HepG2 (cell line): ENCODE measurements around the gene STK25. TPM values are rescaled to one million over a fixed set of nuclear protein-coding genes. Genes with fewer than 3 reads are reported as not detected.

Source experiments
- ATAC-seq: fragments of 200-7000 bp; cut with Tn5 transposase; 3 replicates; pipeline ENCODE4 v1.9.1; 2020; ENCODE audit warnings: mild to moderate bottlenecking, moderate library complexity
- BruUV-seq: library from RNA; stranded (reverse); fragments of 400-500 nt; replicated peaks from 2 replicates; lab custom pipeline; 2021; lab: Mats Ljungman, UMichigan
- CTCF ChIA-PET: fragments of 300-600 bp; formaldehyde crosslinking; extraction: SDS; loops from one replicate; lab custom pipeline; 2021; ENCODE audit warnings: low total read pairs, inconsistent platforms, low intra/inter-chr PET ratio; lab: Yijun Ruan, JAX
- POLR2A ChIA-PET: fragments of 350-600 bp; sonication (Branson Sonifier 250); formaldehyde crosslinking; loops from one replicate; lab custom pipeline; 2020; ENCODE audit warnings: antibody characterized with exemption, inconsistent platforms; lab: Yijun Ruan, JAX
- DNase-seq: peaks from one replicate; pipeline ENCODE4 v3.0.0-alpha.2; 2015; ENCODE audit warnings: low spot score
- FAIRE-seq: peaks from 3 replicates; lab custom pipeline; 2011; peaks lifted over from hg19 to GRCh38; lab: Jason Lieb, UNC
- H2AFZ ChIP-seq: one replicate; pipeline ENCODE4 v1.6.1; 2011; ENCODE audit warnings: low read length, inconsistent platforms
- H3K27ac ChIP-seq: fragments of 300-600 bp; 3 replicates; pipeline ENCODE4 v1.8.0; 2011; ENCODE audit warnings: mixed run types, mild to moderate bottlenecking, mixed read lengths, low read length, inconsistent platforms; ENCODE audit not compliant: insufficient read depth; ENCODE audit errors: extremely low read length
- H3K27me3 ChIP-seq, 2 experiments: fragments of 200-600 bp in 1 of 2; 2 replicates in 1 of 2; 3 replicates in 1 of 2; pipeline versions ENCODE4 v1.6.0 to v1.8.0; 2011; ENCODE audit warnings: low read length in 2 of 2, mild to moderate bottlenecking in 2 of 2, moderate library complexity in 2 of 2, inconsistent platforms in 1 of 2; ENCODE audit not compliant: insufficient read depth in 2 of 2, control insufficient read depth in 1 of 2
- H3K36me3 ChIP-seq, 2 experiments: fragments of 200-600 bp in 1 of 2; replicated peaks in 1 of 2; 2 replicates in 1 of 2; 3 replicates in 1 of 2; pipeline versions ENCODE4 v1.5.1 to v1.8.0; 2011; ENCODE audit warnings: low read length in 2 of 2, inconsistent platforms in 1 of 2; ENCODE audit not compliant: insufficient read depth in 2 of 2, control insufficient read depth in 1 of 2
- H3K4me1 ChIP-seq: 2 replicates; pipeline ENCODE4 v1.5.1; 2012; ENCODE audit warnings: low read length, inconsistent platforms; ENCODE audit not compliant: insufficient read depth
- H3K4me2 ChIP-seq: 2 replicates; pipeline ENCODE4 v1.6.0; 2011; ENCODE audit warnings: low read depth, low read length, inconsistent platforms
- H3K4me3 ChIP-seq, 3 experiments: fragments of 200-600 bp in 1 of 3; sonication (generic), shearing (Covaris generic) in 1 of 3; replicated peaks in 1 of 3; 2 replicates each; pipeline ENCODE4 v1.5.1; 2011 to 2016; ENCODE audit warnings: low read length in 3 of 3, inconsistent platforms in 2 of 3, low read depth in 2 of 3, mild to moderate bottlenecking in 2 of 3, control low read depth in 1 of 3, mixed read lengths in 1 of 3; ENCODE audit not compliant: insufficient read depth in 1 of 3
- H3K79me2 ChIP-seq: one replicate; pipeline ENCODE4 v1.6.1; 2011; ENCODE audit warnings: low read length, inconsistent platforms; ENCODE audit not compliant: insufficient read depth
- H3K9ac ChIP-seq: 2 replicates; pipeline ENCODE4 v1.6.0; 2011; ENCODE audit warnings: mild to moderate bottlenecking, low read depth, low read length, inconsistent platforms; ENCODE audit not compliant: insufficient read depth
- H3K9me3 ChIP-seq: 2 replicates; pipeline ENCODE4 v1.5.1; 2012; ENCODE audit warnings: mild to moderate bottlenecking, low read length
- H4K20me1 ChIP-seq: 2 replicates; pipeline ENCODE4 v1.6.0; 2011; ENCODE audit warnings: inconsistent platforms, mild to moderate bottlenecking, low read length, moderate library complexity; ENCODE audit not compliant: insufficient read depth
- ATAD3A ChIP-seq: sonication (generic); formaldehyde crosslinking; IDR thresholded peaks from 2 replicates; pipeline ENCODE4 v1.4.0; 2020; ENCODE audit warnings: missing genetic modification reagents
- ATRX ChIP-seq: sonication (generic); formaldehyde crosslinking; IDR thresholded peaks from 2 replicates; pipeline ENCODE4 v1.4.0; 2020; ENCODE audit warnings: missing genetic modification reagents, borderline replicate concordance
- CENPT ChIP-seq: sonication (generic); formaldehyde crosslinking; IDR thresholded peaks from 2 replicates; pipeline ENCODE4 v1.8.0; 2022; ENCODE audit warnings: low read depth, mild to moderate bottlenecking, moderate library complexity, missing genetic modification reagents
- ESRRA ChIP-seq: sonication (generic); formaldehyde crosslinking; IDR thresholded peaks from 2 replicates; pipeline ENCODE4 v1.5.1; 2020; ENCODE audit warnings: mild to moderate bottlenecking, low read depth, missing genetic modification reagents
- FOSL2 ChIP-seq: sonication (generic); formaldehyde crosslinking; IDR thresholded peaks from 2 replicates; pipeline ENCODE4 v1.4.0; 2020; ENCODE audit warnings: missing genetic modification reagents
- IKZF4 ChIP-seq: sonication (generic); formaldehyde crosslinking; IDR thresholded peaks from 2 replicates; pipeline ENCODE4 v1.5.1; 2020; ENCODE audit warnings: borderline replicate concordance, mild to moderate bottlenecking, low read depth, missing genetic modification reagents; ENCODE audit errors: not compliant biosample characterization
- KDM5A ChIP-seq: fragments of 200-600 bp; sonication (generic); IDR thresholded peaks from 2 replicates; pipeline ENCODE4 v1.7.0; 2018; ENCODE audit warnings: antibody characterized with exemption, mild to moderate bottlenecking, low read length, borderline replicate concordance
- PHF8 ChIP-seq: sonication (generic); formaldehyde crosslinking; IDR thresholded peaks from 2 replicates; pipeline ENCODE4 v1.5.0; 2020; ENCODE audit warnings: missing genetic modification reagents
- SP5 ChIP-seq: IDR thresholded peaks from 2 replicates; pipeline ENCODE4 v1.6.1; 2016; ENCODE audit warnings: low read depth, borderline replicate concordance
- ZBTB7A ChIP-seq: sonication (generic); formaldehyde crosslinking; IDR thresholded peaks from 2 replicates; pipeline ENCODE4 v1.8.0; 2022; ENCODE audit warnings: mild to moderate bottlenecking, missing genetic modification reagents
- ZNF335 ChIP-seq: sonication (generic); formaldehyde crosslinking; IDR thresholded peaks from 2 replicates; pipeline ENCODE4 v1.4.0; 2020; ENCODE audit warnings: missing genetic modification reagents
- ZNF567 ChIP-seq: sonication (generic); formaldehyde crosslinking; IDR thresholded peaks from 2 replicates; pipeline ENCODE4 v1.8.1; 2023; ENCODE audit warnings: mild to moderate bottlenecking, missing genetic modification reagents, borderline replicate concordance
- ZNF607 ChIP-seq: sonication (generic); formaldehyde crosslinking; IDR thresholded peaks from 2 replicates; pipeline ENCODE4 v1.5.1; 2020; ENCODE audit warnings: missing genetic modification reagents, mild to moderate bottlenecking, borderline replicate concordance
- ZNF678 ChIP-seq: sonication (generic); formaldehyde crosslinking; IDR thresholded peaks from 2 replicates; pipeline ENCODE4 v1.4.0; 2020; ENCODE audit warnings: mild to moderate bottlenecking, missing genetic modification reagents
- ZNF703 ChIP-seq: sonication (generic); formaldehyde crosslinking; IDR thresholded peaks from 2 replicates; pipeline ENCODE4 v1.5.1; 2020; ENCODE audit warnings: missing genetic modification reagents, mild to moderate bottlenecking, moderate library complexity, borderline replicate concordance
- ZNF891 ChIP-seq: sonication (generic); formaldehyde crosslinking; IDR thresholded peaks from 2 replicates; pipeline ENCODE4 v1.5.0; 2020; ENCODE audit warnings: mild to moderate bottlenecking, missing genetic modification reagents
- ZSCAN9 ChIP-seq: IDR thresholded peaks from 2 replicates; pipeline ENCODE4 v1.6.1; 2016; ENCODE audit warnings: borderline replicate concordance
- WGBS: methylation state at CpG from one replicate; pipeline ENCODE4 v1.1.6; 2017; ENCODE audit warnings: low lambda C conversion rate; 5-methylcytosine and 5-hydroxymethylcytosine counted together
- in situ Hi-C: cut with HindIII; loops from 2 replicates; pipeline ENCODE4 v1.10.0; 2017; ENCODE audit warnings: low pct_unique_long_range_greater_than_20kb; ENCODE audit not compliant: extremely low pct_ligation_motif_present
- intact Hi-C: fragments of 100-400 bp; cut with micrococcal nuclease; formaldehyde crosslinking; loops from one replicate; pipeline ENCODE4 v1.10.0; 2022; ENCODE audit not compliant: unreplicated experiment
- polyA plus RNA-seq, 8 experiments: library from polyadenylated mRNA; depleted of rRNA in 3 of 8; stranded (reverse) in 7 of 8; unstranded in 1 of 8; fragments of >200 nt; fragmentation: Illumina TruSeq in 4 of 8; extraction: Trizol in 4 of 8; gene quantifications; 2 replicates each; pipeline versions ENCODE4 v1.2.1 to v1.2.3, GENCODE V29; 2011 to 2016; ENCODE audit warnings: low read depth in 4 of 8, missing spikeins in 1 of 8, mixed read lengths in 1 of 8; ENCODE audit not compliant: insufficient read depth in 1 of 8
- total RNA-seq, 5 experiments: library from RNA; depleted of rRNA; stranded (reverse); fragments of >200 nt; fragmentation: Illumina TruSeq; extraction: Trizol; gene quantifications; 2 replicates each; pipeline ENCODE4 v1.2.3, GENCODE V29; 2016; ENCODE audit warnings: low read depth in 1 of 5
- TF ChIP-seq, protein P1 (sequence below): sonication (generic); formaldehyde crosslinking; IDR thresholded peaks from 2 replicates; pipeline ENCODE4 v1.5.0; 2020; ENCODE audit warnings: missing genetic modification reagents, mild to moderate bottlenecking, borderline replicate concordance
- TF ChIP-seq, protein P2 (sequence below): IDR thresholded peaks from 2 replicates; pipeline ENCODE4 v1.6.1; 2016; ENCODE audit warnings: missing compliant biosample characterization, missing genetic modification reagents, borderline replicate concordance
- TF ChIP-seq, protein P3 (sequence below): sonication (generic); formaldehyde crosslinking; IDR thresholded peaks from 2 replicates; pipeline ENCODE4 v1.8.0; 2022; ENCODE audit warnings: missing genetic modification reagents, mild to moderate bottlenecking, inconsistent platforms, borderline replicate concordance

STK25 gene
- total and polyA plus RNA-seq, 2 of the 13 experiments (the other 11 are each of a cell fraction or from before 2014, with no cell fraction given), result 177 to 481 TPM

DNA sequence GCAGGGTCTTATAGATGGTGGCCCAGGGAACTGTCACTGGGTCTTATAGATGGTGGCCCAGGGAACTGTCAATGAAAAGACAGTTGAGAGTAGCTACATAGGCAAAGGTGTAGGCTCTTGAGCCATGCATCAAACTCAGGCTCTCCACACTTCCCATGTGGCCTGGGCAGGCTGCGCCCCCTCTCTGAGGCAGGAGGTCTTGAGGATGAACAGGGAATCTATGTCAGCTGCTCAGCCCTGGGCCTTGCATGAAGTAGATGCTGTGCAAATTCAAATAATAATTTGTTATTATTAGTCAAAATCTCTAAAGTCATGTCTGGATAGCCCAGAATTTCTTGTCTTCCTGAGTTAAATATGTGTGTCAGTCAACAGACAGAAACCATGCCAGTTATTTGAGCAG is 26.7 kb downstream of the STK25 start:
- POLR2A ChIA-PET, result no interaction called here
- in situ Hi-C loops, result no loop called here
- peaks cover 1 to 2% of the 10 kb centered on the region in 2 experiments; a peak in 1 of 5 replicates for H3K36me3 ChIP-seq

More for the DNA sequence above, 26.7 kb downstream of the STK25 start:
- Histone ChIP-seq H3K4me2 (no peak overlapping the region), H2AFZ (no peak overlapping the region), H3K9me3 (no peaks in the 10 kb centered on the region), H3K4me3 (no peak overlapping the region), H3K27me3 (no peaks in the 10 kb centered on the region), H4K20me1 (no peaks in the 10 kb centered on the region), H3K4me1 (peaks cover 29% of the 10 kb centered on the region)
- WGBS, result 92% methylated on average over 1 of the region's 1 CpG
- intact Hi-C loops, result no loop called here
- no TSS peak for BruUV-seq
- ATAC-seq, result no peak
- TF ChIP-seq, protein P1, sequence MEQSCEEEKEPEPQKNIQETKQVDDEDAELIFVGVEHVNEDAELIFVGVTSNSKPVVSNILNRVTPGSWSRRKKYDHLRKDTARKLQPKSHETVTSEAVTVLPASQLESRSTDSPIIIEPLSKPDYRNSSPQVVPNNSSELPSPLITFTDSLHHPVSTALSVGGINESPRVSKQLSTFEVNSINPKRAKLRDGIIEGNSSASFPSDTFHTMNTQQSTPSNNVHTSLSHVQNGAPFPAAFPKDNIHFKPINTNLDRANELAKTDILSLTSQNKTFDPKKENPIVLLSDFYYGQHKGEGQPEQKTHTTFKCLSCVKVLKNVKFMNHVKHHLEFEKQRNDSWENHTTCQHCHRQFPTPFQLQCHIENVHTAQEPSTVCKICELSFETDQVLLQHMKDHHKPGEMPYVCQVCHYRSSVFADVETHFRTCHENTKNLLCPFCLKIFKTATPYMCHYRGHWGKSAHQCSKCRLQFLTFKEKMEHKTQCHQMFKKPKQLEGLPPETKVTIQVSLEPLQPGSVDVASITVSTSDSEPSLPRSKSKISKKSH (CRISPR knock-in tag), result no peak
- TF ChIP-seq, protein P2, sequence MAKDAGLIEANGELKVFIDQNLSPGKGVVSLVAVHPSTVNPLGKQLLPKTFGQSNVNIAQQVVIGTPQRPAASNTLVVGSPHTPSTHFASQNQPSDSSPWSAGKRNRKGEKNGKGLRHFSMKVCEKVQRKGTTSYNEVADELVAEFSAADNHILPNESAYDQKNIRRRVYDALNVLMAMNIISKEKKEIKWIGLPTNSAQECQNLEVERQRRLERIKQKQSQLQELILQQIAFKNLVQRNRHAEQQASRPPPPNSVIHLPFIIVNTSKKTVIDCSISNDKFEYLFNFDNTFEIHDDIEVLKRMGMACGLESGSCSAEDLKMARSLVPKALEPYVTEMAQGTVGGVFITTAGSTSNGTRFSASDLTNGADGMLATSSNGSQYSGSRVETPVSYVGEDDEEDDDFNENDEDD (CRISPR knock-in tag), result no peak
- TF ChIP-seq SP5 (CRISPR knock-in tag) (no peak), ATAD3A (no peak), ZNF567 (CRISPR knock-in tag) (no peak), ZSCAN9 (CRISPR knock-in tag) (no peak), ZNF678 (no peak), ZNF891 (CRISPR knock-in tag) (no peak), IKZF4 (CRISPR knock-in tag) (no peak), ZNF703 (CRISPR knock-in tag) (no peak), PHF8 (no peak), ESRRA (CRISPR knock-in tag) (no peak), CENPT (CRISPR knock-in tag) (no peak), ZNF607 (CRISPR knock-in tag) (no peak), KDM5A (no peak), ZNF335 (CRISPR knock-in tag) (no peak), ATRX (CRISPR knock-in tag) (no peak), FOSL2 (CRISPR knock-in tag) (no peak), ZBTB7A (CRISPR knock-in tag) (no peak)
- TF ChIP-seq, protein P3, sequence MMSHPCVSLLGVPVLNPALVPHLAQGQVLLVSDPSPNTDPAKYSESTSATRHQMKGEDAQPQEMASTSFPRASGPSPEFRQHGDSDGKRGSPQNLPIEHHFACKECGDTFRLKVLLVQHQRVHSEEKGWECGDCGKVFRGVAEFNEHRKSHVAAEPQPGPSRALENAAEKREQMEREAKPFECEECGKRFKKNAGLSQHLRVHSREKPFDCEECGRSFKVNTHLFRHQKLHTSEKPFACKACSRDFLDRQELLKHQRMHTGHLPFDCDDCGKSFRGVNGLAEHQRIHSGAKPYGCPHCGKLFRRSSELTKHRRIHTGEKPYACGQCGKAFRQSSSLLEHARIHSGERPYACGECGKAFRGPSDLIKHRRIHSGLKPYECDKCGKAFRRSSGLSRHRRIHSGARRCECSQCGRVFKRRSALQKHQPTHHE (CRISPR knock-in tag), result no peak
- TF ChIP-seq, all 625 proteins: peak for 0
- Histone ChIP-seq H3K79me2 (no peaks in the 10 kb centered on the region), H3K9ac (no peak overlapping the region), H3K27ac (no peak overlapping the region)
- CTCF ChIA-PET, result no interaction called here
- no peak for DNase-seq
- FAIRE-seq, result no peak
